ENCODE data around the gene BEAN1.

The BEAN1 gene

DNA sequence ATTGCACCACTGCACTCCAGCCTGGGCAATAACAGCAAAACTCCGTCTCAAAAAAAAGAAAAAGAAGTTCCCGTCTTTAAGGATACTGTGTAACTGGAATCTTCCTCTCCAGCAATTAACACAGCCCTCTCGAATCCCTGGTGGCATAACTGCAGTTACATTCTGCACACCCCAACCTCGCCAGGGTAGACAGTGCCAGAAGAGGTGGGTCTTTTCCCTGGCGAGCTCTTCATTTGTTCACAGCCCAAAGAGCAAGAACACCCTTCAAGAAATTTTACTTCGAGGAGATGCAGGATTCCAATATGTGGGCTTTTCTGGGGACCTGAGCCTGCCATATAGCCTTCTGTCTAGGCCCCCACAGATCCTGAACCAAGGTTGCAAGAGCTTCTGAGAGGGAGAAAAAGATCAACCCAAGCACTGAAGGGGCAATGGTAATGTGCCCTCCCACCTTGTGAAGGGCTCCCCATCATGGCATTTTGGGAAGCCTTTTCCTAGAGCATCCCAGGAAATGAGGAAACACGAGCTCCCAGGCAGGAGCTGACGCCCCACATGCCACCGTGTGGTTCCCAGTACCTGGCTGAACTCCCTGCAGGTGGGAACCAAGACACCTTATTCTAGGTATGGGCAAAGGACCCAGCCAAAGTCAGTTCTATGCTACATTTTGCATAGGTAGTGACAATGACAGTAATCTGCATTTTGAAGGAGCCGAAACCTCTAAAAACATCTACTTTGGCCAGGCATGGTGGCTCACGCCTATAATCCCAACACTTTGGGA is 95.9 kb downstream of the BEAN1 start:
- no peak for ATAC-seq
- TF ChIP-seq, protein P1, sequence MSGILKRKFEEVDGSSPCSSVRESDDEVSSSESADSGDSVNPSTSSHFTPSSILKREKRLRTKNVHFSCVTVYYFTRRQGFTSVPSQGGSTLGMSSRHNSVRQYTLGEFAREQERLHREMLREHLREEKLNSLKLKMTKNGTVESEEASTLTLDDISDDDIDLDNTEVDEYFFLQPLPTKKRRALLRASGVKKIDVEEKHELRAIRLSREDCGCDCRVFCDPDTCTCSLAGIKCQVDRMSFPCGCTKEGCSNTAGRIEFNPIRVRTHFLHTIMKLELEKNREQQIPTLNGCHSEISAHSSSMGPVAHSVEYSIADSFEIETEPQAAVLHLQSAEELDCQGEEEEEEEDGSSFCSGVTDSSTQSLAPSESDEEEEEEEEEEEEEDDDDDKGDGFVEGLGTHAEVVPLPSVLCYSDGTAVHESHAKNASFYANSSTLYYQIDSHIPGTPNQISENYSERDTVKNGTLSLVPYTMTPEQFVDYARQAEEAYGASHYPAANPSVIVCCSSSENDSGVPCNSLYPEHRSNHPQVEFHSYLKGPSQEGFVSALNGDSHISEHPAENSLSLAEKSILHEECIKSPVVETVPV (CRISPR knock-in tag; IDR thresholded peaks at IDR 0.05), result no peak
- TF ChIP-seq RARB (CRISPR knock-in tag; IDR thresholded peaks at IDR 0.05) (no peak), ZNF8 (CRISPR knock-in tag; IDR thresholded peaks at IDR 0.05) (no peak), ZFP3 (CRISPR knock-in tag; IDR thresholded peaks at IDR 0.05) (no peak), ARNTL (CRISPR knock-in tag; IDR thresholded peaks at IDR 0.05; ENCODE audit: borderline replicate concordance, low read depth) (no peak), PPARA (CRISPR knock-in tag; IDR thresholded peaks at IDR 0.05; ENCODE audit: borderline replicate concordance) (no peak), ZNF70 (CRISPR knock-in tag; IDR thresholded peaks at IDR 0.05) (no peak), ZFP30 (CRISPR knock-in tag; IDR thresholded peaks at IDR 0.05) (no peak), CSDC2 (CRISPR knock-in tag; IDR thresholded peaks at IDR 0.05) (no peak), TCF4 (CRISPR knock-in tag; IDR thresholded peaks at IDR 0.05; ENCODE audit: borderline replicate concordance) (no peak), ESRRG (CRISPR knock-in tag; IDR thresholded peaks at IDR 0.05) (no peak), ZC3H10 (CRISPR knock-in tag; IDR thresholded peaks at IDR 0.05) (no peak), GLIS3 (CRISPR knock-in tag; IDR thresholded peaks at IDR 0.05) (no peak)
- TF ChIP-seq, protein P2, sequence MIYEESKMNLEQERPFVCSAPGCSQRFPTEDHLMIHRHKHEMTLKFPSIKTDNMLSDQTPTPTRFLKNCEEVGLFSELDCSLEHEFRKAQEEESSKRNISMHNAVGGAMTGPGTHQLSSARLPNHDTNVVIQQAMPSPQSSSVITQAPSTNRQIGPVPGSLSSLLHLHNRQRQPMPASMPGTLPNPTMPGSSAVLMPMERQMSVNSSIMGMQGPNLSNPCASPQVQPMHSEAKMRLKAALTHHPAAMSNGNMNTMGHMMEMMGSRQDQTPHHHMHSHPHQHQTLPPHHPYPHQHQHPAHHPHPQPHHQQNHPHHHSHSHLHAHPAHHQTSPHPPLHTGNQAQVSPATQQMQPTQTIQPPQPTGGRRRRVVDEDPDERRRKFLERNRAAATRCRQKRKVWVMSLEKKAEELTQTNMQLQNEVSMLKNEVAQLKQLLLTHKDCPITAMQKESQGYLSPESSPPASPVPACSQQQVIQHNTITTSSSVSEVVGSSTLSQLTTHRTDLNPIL (CRISPR knock-in tag; IDR thresholded peaks at IDR 0.05; ENCODE audit: low read depth), result no peak
- TF ChIP-seq, protein P3, sequence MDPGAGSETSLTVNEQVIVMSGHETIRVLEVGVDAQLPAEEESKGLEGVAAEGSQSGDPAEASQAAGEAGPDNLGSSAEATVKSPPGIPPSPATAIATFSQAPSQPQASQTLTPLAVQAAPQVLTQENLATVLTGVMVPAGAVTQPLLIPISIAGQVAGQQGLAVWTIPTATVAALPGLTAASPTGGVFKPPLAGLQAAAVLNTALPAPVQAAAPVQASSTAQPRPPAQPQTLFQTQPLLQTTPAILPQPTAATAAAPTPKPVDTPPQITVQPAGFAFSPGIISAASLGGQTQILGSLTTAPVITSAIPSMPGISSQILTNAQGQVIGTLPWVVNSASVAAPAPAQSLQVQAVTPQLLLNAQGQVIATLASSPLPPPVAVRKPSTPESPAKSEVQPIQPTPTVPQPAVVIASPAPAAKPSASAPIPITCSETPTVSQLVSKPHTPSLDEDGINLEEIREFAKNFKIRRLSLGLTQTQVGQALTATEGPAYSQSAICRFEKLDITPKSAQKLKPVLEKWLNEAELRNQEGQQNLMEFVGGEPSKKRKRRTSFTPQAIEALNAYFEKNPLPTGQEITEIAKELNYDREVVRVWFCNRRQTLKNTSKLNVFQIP (CRISPR knock-in tag; IDR thresholded peaks at IDR 0.05; ENCODE audit: borderline replicate concordance, low read depth), result no peak

DNA sequence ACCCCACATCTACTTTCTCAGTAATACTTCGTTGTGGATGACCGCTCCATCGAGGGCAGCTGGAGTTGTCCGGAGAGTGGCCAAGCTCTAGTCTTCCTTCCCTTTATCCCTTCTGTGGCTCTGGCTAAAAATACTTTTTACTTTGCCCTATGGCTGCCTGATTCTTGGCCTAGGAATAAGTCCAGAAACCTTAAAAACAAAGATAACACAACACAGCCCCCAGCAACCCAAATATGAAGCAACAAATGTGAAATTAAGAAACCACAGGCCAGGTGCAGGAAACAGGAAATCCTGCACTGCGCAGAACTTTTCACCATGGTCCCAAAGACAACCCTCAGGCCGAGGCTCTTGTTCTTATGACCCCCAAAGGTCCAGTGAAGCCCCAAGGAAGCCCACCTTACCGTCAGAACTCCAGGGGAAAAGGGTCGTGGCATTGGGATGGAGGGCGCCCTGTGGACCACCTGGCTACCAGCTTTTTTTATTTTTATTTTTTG is 96.8 kb downstream of the BEAN1 start:
- no peak for TF ChIP-seq CSDC2 (CRISPR knock-in tag; IDR thresholded peaks at IDR 0.05)
- TF ChIP-seq TCF4 (CRISPR knock-in tag; IDR thresholded peaks at IDR 0.05; ENCODE audit: borderline replicate concordance), result no peak
- TF ChIP-seq, protein P3 (CRISPR knock-in tag; IDR thresholded peaks at IDR 0.05; ENCODE audit: borderline replicate concordance, low read depth), result no peak
- no peak for TF ChIP-seq OSR1 (CRISPR knock-in tag; IDR thresholded peaks at IDR 0.05)
- no peak for ATAC-seq

DNA sequence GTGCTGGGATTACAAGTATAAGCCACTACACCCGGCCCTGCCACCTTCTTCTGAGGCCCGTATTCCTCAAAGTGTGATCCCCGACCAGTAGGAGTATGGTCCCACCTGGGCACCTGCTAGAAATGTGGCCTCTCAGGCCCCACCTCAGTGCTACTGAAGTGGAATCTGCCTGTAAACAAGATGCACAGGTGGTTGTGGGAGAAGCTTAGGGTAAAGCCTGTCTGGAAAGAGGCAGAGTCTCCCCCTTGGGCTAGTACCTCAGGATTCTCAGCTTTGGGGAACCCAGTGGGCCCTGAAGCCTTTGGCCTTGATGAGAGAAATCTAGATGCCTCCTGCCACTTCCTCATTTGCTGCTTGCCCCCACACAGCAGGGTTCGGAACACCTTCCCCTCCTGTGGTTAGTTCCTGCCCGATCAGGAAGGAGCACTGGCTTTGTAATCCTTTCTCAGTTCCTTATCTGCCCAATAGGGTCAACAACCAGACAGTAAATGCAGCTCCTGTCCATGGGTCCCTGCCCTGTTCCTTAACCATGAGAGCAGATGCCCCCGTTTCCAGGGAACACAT is 97.6 kb downstream of the BEAN1 start:
- ATAC-seq, result no peak
- TF ChIP-seq CSDC2 (CRISPR knock-in tag; IDR thresholded peaks at IDR 0.05) (no peak), ZNF565 (CRISPR knock-in tag; conservative IDR thresholded peaks at IDR 0.05; ENCODE audit: low read depth) (no peak), BACH2 (CRISPR knock-in tag; IDR thresholded peaks at IDR 0.05; ENCODE audit: borderline replicate concordance) (no peak)
- TF ChIP-seq, protein P4, sequence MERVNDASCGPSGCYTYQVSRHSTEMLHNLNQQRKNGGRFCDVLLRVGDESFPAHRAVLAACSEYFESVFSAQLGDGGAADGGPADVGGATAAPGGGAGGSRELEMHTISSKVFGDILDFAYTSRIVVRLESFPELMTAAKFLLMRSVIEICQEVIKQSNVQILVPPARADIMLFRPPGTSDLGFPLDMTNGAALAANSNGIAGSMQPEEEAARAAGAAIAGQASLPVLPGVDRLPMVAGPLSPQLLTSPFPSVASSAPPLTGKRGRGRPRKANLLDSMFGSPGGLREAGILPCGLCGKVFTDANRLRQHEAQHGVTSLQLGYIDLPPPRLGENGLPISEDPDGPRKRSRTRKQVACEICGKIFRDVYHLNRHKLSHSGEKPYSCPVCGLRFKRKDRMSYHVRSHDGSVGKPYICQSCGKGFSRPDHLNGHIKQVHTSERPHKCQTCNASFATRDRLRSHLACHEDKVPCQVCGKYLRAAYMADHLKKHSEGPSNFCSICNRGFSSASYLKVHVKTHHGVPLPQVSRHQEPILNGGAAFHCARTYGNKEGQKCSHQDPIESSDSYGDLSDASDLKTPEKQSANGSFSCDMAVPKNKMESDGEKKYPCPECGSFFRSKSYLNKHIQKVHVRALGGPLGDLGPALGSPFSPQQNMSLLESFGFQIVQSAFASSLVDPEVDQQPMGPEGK (CRISPR knock-in tag; IDR thresholded peaks at IDR 0.05; ENCODE audit: borderline replicate concordance), result no peak
- TF ChIP-seq, protein P3 (CRISPR knock-in tag; IDR thresholded peaks at IDR 0.05; ENCODE audit: borderline replicate concordance, low read depth), result no peak
- TF ChIP-seq, protein P2 (CRISPR knock-in tag; IDR thresholded peaks at IDR 0.05; ENCODE audit: low read depth), result no peak

All from SK-N-SH treated with all-trans-retinoic acid at 6 μM for 48 hours (cell line).